GM19452 (cell line): ENCODE measurements around the gene CSMD2.

ENCODE experiments used
- ATAC-seq: cut with Tn5 transposase; IDR thresholded peaks from one replicate; pipeline ENCODE4 v1.9.1; 2021; ENCODE audit not compliant: unreplicated experiment

Gene CSMD2

DNA sequence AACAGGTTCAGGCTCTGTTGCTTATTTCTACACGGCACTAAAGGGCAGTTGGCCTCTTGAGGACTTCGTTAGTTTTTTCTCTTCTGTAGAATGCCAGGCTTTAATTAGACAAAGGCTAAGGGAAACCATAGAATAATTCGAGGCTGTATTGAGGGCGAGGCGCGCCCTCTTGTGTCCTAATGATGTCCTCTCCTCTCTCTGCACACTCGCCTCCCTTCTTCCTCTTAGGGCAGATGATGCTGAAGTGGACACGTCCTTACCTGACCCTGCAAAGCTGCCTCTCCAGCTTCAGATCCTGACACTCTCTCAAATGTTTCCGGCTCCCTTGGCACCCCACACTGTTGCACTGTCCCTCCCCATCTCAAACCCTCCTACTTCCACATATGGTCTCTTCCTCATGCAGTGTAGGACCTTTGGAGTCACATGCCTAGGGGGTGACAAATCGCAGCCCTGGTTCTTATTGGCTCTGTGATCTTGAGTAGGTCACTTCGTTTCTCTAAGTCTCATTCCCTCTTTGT is 694.5 kb downstream of the CSMD2 start:
- no peak for ATAC-seq

- no peak for ATAC-seq
Measured at GRCh38 chr1:33469691-33470090, 695.3 kb downstream of the CSMD2 start.

- ATAC-seq: no peak
Measured at GRCh38 chr1:33468967-33469366, 696.1 kb downstream of the CSMD2 start.

GRCh38 chr1:33468531-33468930 is 696.5 kb downstream of the CSMD2 start:
- no peak for ATAC-seq

DNA sequence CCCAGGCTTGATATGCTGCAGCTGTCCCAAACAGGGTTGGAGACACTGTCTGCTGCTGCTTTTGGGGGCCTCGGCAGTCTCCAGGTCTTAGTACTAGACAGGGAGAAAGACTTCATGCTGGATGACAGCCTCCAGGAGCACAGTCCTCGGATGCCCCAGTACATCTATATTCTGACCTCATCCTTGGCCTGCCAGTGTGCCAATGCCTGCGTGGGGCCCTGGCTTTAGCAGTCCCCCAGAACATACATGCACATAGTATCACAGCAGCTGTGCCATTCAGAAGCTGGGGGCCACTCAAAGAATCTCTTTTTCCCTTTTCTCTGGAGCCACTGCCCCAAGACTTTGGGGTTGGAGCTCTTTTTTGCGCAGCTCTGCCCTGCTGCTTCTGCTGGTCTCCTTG is 697.0 kb downstream of the CSMD2 start:
- ATAC-seq: no peak

GRCh38 chr1:33466159-33466558 is 698.9 kb downstream of the CSMD2 start:
- no peak for ATAC-seq

GRCh38 chr1:33465316-33465715 is 699.7 kb downstream of the CSMD2 start:
- ATAC-seq: no peak

- no peak for ATAC-seq
Measured at GRCh38 chr1:33464552-33464951, 700.5 kb downstream of the CSMD2 start.
